ENCODE measurements around the gene DNAAF1.
"Not testable (repeated sequence)": the region's sequence is repeated elsewhere in the genome, so short reads cannot be mapped to it uniquely, and the experiment has no call there.

Gene DNAAF1

DNA sequence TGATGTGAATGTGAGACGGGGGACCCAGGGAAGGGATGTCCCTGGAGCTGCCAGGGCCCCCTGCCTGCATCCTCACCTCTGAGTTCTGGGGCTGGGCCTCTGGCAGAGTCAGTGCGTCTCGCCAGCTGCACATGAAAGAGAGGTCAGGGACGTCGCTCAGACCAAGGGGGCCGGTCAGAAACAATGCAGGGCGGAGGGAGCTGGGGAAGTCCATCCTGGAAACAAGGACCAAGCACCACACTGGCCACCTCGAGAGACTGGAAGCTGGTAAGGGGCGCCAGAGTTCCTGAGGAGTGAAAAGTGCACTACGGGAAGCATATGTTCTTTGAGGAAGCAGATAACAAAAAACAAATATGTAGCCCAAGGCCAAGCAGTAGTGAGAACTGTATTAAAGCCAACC is 39.7 kb downstream of the DNAAF1 start:
- no peak for DNase-seq

DNA sequence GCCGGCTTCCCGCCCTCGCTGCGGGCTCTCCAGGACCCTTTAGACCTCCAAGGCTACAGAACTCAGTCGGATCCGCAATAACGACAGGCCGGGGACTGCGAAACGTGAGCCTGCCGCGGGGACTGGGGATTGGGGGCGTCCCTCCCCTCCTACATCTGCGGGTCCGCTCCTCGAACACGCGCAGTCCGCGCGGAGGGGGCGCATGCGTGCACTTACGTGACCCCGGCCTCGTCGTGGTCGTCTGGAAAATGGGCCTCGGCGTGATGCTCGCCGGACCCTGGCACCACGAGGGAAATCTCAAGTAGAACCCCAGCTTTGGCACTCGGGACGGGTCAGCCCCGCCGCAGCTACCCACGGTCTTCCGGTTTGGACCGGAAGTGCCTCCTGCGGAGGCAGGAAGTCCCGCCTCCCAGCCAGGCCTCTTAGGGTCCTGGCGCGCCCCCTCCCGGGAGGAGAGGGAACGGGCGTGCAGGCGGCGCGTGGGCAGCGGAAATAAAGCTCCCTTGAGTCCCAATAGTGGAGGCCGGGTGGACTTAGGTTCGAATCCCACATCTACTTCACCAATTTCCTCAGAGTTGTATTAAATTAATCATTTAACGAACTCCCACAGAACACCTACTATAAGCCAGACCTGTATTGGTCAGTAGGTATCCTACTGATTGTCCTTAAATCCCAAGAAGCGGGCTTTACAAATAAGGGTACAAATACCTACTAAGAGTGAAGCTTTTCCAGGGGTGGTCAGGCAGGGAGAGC is 41.8 kb downstream of the DNAAF1 start, which contains the start of gene TAF1C:
Gene TAF1C (minus strand): TSS at position 373 of the 753 bp plus-strand sequence. CDS start 2,069 bp downstream, outside the sequence.
- DNase-seq, result peak; percentile 77 to 92 (median 81)

DNA sequence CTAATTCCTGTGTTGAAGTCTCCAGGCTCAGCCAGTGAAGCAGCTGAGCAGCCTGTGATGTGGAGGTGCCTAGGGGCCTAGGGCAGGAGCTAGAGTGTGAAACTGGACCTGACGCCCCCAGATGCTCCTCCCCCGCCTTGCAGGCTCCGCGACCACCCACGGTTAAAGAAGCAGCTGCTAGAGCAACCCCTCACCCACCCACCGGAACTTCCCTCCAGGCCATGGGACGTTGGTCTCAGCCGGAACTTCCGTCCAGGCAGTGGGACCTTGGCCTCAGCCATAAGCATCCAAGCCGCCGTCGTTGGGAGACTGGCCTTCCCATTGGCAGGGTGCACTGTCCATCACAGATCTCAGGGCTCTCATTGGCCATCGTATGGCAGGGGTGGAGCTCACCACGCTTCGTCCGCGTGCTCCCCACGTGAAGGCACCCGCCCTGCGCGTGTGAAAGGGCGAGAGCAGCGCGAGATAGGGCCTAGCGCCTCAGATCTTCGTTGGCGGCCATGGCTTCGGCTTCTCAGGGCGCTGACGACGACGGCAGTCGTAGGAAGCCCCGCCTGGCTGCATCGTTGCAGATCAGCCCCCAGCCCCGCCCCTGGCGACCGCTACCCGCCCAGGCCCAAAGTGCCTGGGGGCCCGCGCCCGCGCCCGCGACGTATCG is 45.8 kb downstream of the DNAAF1 start, which contains the start of gene ADAD2:
Gene ADAD2 (plus strand): TSS at position 427 of the 658 bp plus-strand sequence. CDS start 74 bp downstream, at position 501.
- DNase-seq, result peak in 1 of 5 experiments; percentile 20

DNA sequence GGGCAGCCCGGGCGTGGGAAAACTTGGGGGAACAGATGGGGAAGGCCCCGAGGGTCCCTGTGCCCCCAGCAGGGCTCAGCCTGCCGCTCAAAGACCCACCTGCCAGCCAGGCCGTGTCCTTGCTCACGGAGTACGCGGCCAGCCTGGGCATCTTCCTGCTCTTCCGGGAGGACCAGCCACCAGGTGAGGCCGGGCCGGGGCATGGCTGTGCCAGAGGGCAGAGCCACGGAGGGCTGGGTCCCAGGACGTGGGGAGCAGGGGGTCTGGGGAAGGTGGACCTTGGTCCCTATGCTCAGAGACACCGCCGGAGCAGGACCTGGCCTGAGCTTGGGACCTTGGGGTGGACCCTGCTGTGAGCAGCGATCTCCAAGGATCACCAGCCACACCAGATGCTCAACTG is 46.4 kb downstream of the DNAAF1 start:
- DNase-seq, result no peak

DNA sequence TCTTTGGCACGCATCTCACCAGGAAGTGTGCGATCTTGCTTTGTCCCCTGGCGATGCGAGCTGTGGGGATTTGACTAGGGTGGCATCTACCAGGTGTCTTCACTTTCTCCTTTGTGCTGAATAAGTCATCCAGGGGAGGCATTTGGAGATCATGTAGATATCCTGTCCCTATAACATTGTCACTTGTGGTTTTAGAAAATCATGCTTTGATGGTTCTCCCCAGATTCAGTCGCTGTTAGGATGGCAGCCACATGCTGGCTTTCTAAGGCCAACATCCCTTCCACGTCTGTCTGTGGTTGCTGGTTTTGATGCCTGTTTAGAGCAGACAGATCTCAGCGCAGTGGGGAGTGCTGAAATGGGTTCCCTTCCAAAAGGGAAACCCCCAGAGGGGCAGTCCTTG is 48.4 kb downstream of the DNAAF1 start:
- peak in 1 of 5 experiments; percentile 71 for DNase-seq

DNA sequence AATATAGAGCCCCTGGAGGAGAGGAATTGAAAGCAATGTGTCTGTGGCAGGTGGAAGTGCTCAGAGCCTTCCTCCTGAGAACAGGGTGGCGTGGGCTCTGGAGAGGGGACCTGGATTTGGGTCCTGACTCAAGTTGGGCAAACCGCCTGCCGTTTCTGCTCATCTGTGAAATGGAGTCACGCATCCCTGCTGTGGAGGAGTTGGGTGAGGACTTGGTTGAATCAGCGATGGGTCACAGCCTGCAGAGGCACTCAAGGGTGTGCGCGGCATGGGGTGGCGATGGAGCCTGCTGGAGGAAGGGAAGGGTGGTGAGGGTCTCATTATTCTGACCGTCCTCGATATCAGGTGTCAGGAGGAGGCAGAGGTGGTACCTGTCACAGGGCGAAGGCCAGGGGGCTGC is 48.9 kb downstream of the DNAAF1 start:
- DNase-seq, result no peak

DNA sequence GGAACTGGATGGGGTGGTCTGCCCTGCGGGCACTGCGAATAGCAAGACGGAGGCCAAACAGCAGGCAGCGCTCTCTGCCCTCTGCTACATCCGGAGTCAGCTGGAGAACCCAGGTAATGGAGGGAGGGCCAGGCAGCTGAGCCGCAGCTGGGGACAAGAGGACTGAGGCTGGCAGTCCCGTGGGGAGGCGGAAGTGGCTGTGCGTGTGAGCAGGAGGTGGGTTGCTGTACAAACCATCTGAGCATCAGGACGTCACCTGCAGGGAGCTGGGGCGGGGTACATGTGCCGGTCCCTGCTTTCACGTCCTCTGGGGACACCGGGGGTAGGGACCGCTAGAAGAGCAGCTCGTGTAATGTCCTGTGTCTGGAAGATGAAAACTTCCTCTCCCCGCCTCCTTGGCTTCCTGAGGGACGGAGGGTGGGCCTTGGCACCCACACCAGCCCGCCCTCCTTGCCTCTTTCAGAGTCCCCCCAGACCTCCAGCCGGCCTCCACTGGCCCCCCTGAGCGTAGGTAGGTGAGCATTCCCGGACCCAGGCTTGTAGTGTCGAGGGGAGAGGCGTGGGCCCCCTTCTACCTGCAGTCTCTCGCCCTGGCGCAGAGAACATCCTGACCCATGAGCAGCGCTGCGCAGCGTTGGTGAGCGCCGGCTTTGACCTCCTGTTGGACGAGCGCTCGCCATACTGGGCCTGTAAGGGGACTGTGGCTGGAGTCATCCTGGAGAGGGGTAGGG is 49.5 kb downstream of the DNAAF1 start:
- peak in 1 of 5 experiments; percentile 55 for DNase-seq

DNA sequence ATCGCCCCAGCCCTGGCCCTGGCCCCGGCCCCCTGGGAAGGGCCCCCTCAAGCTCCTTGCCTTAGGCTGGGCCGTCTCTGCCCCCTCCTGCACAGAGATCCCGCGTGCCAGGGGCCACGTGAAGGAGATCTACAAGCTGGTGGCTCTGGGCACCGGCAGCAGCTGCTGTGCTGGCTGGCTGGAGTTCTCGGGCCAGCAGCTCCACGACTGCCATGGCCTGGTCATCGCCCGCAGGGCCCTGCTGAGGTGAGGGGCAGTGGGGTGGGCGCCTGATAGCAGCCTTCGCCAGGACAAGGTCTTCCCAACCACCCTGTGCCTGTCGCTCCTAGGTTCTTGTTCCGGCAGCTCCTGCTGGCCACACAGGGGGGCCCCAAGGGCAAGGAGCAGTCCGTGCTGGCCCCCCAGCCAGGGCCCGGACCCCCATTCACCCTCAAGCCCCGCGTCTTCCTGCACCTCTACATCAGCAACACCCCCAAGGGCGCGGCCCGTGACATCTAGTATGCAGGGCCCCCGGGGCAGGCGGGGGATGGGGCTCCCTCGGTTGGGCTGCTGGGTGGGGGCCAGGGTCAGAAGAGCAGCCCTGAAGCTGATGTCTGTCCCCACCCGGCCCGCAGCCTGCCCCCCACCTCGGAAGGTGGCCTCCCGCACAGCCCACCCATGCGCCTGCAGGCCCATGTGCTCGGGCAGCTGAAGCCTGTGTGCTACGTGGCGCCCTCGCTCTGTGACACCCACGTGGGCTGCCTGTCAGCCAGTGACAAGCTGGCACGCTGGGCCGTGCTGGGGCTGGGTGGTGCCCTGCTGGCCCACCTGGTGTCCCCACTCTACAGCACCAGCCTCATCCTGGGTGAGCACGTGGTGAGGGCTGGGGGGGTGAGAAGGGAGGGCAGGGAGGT is 50.3 kb downstream of the DNAAF1 start:
- DNase-seq, result no peak

DNA sequence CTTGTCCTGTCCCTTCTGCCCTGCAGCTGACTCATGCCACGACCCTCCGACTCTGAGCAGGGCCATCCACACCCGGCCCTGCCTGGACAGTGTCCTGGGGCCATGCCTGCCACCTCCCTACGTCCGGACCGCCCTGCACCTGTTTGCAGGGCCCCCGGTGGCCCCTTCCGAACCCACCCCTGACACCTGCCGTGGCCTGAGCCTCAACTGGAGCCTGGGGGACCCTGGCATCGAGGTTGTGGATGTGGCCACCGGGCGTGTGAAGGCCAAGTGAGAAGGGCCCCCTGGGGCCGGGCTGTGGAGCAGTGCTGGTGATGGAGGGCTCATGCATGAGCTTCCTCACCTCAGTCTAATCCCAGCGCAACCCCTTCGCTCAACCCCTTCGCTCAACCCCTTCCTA is 51.0 kb downstream of the DNAAF1 start:
- no peak for DNase-seq

DNA sequence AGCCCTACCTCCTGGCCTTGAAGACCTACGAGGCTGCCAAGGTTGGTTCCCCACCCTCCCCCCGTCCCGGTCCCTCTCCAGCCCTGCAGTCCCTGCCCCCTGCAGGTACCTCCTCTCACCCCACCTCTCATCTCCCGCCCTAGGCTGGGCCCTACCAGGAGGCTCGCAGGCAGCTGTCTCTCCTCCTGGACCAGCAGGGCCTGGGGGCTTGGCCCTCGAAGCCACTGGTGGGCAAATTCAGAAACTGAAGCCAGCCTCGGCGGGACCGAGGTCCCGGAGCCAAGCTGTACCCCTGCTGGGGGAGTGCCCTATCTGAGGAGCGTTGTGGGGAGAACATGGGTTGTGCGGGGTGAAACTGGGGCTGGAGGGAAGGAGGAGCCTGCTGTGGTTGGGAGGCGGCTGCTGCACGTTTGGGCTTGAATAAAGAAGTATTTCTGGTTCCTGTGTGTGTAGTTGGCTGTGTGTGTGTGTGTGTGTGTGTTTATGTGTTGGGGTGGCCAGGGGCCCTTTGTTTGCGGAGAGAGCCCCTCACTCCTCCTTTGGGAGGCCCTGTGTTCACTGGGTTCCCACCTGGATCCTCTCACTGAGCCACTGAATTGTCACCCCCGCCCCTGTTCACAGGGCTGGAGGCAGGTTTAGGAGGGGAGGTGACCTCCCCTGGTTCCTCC is 51.8 kb downstream of the DNAAF1 start:
- no peak for DNase-seq

DNA sequence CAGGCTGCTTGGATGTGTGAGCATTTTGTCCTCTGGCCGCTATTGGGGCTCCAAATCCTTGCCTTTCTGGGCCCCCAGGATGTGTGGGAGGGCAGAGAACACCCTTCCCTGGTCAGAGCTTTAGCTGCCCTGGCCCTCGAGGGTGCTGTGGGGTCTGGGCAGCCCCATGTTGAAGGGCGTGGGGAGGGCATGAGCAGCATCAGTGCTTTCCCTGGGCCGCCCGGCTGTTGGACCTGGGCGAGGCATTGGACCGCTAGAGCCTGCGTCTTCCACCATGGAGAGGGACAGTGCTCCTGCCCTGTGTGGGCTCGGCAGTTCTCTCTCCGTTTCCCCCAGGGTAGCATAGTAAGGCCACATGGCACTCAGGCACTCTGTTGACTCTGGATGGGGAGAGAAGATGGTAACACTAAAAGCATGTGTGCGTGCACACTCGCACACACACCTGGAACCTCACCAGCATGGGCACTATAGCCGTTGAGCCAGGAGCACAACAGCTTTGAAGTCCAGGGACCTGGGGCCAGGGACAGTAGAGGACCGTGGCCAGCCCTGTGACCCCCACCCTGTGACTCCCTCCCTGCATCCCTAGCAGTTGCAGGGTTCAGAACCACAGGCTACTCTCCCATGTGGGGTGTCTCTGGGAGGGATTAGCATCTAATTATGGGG is 52.5 kb downstream of the DNAAF1 start:
- DNase-seq, result no peak

DNA sequence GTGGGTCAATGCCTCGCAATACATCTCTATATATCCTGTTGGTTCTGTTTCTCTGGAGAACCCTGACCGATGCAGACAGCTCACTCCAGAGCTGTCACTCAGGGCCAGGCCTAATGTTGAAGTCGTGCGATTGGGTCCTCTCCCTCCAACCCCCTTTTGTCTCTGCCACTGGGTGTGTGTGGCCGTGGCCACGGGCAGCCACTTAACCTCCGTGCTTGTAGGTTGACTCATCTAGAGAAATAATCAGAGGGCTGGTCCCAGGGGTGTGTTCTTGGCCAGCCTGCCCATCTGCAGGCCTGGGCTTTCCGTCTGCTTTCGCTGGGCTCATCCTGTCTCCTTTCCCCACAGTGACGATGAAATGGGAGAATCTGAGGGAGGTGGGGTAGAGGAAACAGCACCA is 53.3 kb downstream of the DNAAF1 start:
- DNase-seq, result no peak

DNA sequence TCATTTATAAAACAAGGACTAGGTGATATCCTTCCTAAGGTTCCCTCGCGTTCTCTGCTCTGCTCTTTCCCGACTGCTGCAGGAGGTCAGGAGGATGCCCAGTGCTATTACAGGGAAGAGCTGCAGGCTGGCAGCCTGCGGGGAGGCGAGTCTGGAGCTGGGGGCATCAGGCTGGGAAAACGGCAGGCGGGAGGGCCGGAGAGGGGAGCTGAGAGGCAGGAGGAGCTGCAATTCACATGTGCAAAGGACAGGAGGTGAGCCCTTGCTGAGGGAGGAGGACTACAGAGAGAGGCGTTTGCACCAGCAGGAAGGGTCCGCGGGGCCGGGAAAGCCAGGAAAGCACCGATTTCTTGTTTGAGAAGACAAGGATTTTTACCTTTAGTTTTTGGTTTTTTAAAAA is 54.0 kb downstream of the DNAAF1 start:
- DNase-seq, result no peak

DNA sequence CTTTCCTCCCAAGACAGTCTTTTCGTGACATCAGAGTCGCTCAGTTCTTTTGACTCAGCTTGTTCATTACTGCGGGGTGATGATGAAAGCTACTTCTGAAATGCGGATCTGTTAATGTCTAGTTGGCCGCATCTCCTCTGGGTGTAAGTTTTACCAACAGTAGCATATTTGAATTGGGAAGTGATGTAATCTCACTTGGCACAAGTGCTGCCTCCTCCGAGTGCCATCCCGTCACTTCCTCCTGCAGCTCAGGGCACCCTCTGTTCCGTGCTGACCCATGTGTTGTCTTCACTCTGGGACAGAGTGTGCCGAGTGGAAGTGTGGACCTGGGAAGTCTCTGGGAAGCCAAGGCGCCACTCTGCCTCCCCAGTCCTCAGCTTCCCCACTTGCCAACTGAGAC is 54.8 kb downstream of the DNAAF1 start:
- no peak for DNase-seq

DNA sequence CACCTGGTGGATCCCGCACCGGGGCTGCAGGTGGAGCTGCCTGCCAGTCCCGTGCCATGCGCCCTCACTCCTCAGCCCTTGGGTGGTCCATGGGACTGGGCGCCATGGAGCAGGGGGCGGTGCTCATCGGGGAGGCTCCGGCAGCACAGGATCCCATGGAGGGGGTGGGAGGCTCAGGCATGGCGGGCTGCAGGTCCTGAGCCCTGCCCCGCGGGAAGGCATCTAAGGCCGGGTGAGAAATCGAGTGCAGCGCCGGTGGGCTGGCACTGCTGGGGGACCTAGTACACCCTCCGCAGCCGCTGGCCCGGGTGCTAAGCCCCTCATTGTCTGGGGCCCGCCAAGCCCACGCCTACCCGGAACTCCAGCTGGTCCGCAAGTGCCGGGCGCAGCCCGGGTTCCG is 59.4 kb downstream of the DNAAF1 start:
- not testable (repeated sequence) for DNase-seq

DNA sequence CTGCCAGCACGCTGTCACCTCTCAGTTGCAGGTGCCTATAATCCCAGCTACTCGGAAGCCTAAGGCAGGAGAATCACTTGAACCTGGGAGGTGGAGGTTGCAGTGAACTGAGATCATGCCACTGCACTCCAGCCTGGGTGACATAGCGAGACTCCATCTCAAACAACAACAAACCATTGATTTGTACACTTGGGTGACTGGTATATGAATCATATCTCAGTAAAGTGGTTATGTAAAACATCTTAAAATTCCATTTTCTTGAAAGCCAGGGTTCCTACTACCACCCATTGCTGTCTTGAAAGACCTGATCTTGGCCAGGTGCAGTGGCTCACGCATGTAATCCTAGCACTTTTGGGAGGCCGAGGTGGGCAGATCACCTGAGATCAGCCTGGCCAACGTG is 60.0 kb downstream of the DNAAF1 start:
- not testable (repeated sequence) for DNase-seq

DNA sequence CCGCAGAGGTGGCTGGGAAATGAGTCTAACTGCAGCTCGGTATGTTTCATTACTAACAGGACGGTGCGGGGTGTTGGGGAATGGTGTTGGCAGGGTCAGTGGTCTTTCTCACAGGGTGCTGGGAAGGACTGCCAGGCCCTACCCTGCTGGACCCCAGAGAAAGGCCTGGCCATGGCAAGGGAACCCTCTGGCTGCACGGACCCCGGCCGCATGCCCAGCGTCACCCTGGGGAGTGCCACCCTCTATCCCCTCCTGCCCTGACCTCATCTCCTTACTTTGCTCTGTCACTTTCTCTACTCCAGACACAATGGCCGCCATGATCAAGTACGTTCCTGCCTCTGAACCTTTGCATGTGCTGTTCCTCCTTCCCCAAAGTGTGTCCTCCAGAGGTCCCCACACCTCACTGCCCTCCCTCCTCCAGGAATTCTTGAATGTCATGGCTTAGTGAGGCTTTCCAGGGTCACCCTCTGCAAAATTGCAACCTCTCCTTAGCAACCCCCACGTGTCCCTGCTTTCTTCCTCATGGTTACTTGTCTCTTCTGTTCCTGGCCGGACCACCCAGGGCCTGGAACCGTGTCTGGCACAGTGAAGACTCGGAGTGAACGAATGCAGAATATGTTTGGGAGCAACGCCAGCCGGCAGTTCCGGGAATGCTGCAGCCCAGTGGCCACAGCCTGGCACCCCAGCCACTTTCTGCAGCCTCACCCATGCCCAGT is 61.0 kb downstream of the DNAAF1 start:
- no peak for DNase-seq

DNA sequence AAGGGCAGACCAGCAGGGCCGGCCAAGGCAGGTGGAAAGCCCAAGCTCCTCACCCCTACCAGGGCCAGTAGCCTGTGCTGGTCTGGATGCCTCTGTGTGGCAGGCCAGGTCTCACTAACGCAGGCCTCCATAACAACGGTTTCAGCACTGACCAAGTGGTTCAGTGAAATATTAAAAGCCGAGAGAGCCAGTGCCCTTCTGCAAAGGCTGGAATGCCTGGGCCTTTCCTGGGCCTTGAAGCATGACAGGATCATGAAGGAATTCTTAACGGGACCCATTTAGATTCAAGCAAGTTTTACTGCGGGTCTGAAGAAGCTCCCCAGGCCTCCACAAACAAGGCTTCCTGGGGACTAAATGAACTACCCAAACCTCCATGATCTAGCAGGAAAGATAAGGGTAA is 62.1 kb downstream of the DNAAF1 start:
- DNase-seq, result no peak

DNA sequence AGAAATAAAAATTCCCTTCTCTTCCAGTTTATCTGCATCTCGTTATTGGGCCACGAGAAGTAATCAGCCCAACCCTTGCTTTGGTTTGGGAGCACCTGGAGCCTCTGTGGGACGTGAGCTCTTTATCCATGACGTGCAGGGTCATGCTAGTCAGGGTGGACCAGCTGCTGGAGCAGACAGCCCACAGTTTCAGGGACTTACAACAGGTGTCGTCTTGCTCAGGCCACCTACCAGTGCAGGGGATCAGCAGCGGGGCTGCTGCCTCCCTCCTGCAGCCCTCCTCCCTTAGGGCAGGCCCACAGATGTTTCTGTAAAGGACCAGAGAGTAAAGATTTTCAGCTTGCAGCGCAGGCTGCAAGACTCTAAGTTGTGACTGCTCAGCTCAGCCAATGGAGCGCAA is 62.8 kb downstream of the DNAAF1 start:
- no peak for DNase-seq

DNA sequence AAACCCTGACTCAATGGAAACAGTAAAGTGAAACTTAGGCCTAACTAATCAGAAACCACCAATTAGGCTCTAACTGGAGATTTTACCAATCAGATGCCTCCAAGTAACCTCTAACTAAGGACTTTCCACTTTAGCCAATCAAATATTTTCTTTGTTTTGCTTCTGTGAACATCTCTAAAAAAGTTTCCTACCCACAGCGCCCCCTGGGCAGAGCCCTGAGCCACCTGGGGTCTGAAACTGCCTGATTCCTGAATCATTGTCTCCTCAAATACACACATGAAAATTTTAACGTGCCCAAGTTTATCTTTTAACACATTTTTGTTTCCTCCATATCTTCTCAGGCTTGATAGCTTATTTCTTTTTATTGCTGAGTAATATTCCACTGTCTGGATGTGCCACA is 64.9 kb downstream of the DNAAF1 start:
- DNase-seq, result no peak

DNA sequence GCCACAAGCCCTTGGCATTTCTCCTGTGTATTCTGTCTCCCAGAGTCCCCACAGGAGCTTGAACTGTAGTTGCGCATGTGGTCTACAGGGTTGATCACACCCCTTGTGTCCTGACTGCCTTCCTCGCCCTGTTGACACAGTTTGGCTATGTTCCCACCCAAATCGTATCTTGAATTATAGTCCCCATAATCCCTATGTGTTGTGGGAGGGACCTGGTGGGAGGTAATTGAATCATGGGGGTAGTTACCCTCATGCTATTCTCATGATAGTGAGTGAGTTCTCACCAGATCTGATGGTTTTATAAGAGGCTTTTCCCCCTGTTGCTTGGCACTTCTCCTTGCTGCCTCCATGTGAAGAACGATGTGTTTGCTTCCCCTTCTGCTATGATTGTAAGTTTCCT is 67.0 kb downstream of the DNAAF1 start:
- no peak for DNase-seq

Measured in T-helper 2 cell (primary cell).